ENCODE results near the gene BICDL1.

Gene BICDL1

DNA sequence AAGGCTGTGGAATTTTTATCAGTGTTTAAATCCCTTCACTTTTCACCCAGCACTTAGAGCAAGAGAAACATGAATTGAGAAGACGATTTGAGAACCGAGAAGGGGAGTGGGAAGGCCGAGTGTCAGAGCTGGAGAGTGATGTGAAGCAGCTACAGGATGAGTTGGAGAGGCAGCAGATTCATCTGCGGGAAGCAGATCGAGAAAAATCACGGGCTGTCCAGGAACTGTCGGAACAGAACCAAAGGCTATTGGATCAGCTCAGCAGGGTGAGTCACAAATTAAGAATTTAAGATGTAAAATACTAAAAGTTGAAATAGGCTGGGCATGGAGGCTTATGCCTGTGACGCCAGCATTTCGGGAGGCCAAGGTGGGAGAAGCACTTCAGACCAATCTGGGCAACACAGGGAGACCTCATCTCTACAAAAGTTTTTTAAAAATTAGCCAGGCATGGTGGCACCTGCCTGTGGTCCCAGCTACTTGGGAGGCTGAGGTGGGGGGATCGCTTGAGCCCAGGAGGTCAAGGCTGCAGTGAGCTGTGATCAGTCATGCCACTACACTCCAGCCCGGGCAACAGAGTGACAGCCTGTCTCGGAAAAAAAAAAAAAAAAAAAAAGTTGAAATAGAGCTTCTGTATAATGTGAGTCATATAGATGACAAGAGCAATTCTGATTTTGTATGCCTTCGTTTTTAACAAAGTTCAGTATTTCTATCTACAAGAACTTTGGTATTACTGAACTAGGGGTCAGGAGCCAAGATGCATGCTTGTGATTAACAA is 9.6 kb downstream of the BICDL1 start:
- Histone ChIP-seq H3K27me3 (ENCODE audit: low read length) (no peaks in the 10 kb centered on the region), H2AFZ (ENCODE audit: low read depth, low read length, severe bottlenecking) (no peak overlapping the region), H3K79me2 (ENCODE audit: insufficient read depth, low read length) (peaks cover 16% of the 10 kb centered on the region), H3K4me3 (ENCODE audit: insufficient read depth, low read length, poor library complexity, severe bottlenecking) (no peak overlapping the region), H4K20me1 (ENCODE audit: low read depth, low read length) (no peaks in the 10 kb centered on the region), H3K36me3 (ENCODE audit: low read length) (peaks cover 6% of the 10 kb centered on the region; the same call in 1 of the 2 replicates), H3K4me2 (ENCODE audit: low read depth, low read length, poor library complexity, severe bottlenecking) (no peak overlapping the region), H3F3A (ENCODE audit: insufficient read depth) (no peaks in the 10 kb centered on the region), H3K9me3 (ENCODE audit: insufficient read depth, low read length) (no peaks in the 10 kb centered on the region), H3K27ac (ENCODE audit: low read depth, low read length) (no peak overlapping the region), H3K9ac (ENCODE audit: low read length) (no peak overlapping the region), H3K9me2 (replicated peaks; ENCODE audit: insufficient read depth, low read length) (no peaks in the 10 kb centered on the region)
- TF ChIP-seq EZH2phosphoT487 (conservative IDR thresholded peaks at IDR 0.05; ENCODE audit: low read length): no peak
- TF ChIP-seq, protein P1, sequence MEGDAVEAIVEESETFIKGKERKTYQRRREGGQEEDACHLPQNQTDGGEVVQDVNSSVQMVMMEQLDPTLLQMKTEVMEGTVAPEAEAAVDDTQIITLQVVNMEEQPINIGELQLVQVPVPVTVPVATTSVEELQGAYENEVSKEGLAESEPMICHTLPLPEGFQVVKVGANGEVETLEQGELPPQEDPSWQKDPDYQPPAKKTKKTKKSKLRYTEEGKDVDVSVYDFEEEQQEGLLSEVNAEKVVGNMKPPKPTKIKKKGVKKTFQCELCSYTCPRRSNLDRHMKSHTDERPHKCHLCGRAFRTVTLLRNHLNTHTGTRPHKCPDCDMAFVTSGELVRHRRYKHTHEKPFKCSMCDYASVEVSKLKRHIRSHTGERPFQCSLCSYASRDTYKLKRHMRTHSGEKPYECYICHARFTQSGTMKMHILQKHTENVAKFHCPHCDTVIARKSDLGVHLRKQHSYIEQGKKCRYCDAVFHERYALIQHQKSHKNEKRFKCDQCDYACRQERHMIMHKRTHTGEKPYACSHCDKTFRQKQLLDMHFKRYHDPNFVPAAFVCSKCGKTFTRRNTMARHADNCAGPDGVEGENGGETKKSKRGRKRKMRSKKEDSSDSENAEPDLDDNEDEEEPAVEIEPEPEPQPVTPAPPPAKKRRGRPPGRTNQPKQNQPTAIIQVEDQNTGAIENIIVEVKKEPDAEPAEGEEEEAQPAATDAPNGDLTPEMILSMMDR (IDR thresholded peaks at IDR 0.05; ENCODE audit: insufficient read depth, low read length, poor library complexity, severe bottlenecking): no peak

DNA sequence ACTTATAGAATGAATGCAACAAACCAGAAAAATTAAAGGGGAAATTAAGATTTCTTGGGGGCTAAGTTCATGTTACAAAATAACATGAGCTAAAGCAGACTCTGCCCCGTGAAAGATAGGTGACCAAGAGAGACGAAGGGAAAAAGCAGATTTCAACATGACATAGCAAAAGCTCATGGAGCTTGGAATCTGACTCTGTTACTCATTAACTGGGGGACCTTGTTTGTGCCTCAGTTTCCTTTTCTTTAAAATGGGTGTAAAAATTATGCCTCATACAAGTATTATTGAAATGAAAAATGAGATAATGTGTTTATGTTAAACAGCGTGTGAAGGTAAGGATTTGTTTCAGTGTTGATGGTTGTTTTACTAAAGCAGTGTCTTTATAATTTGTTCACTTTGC is 11.5 kb downstream of the BICDL1 start:
- Histone ChIP-seq H3K4me2 (ENCODE audit: low read depth, low read length, poor library complexity, severe bottlenecking) (no peak overlapping the region), H3K79me2 (ENCODE audit: insufficient read depth, low read length) (peaks cover 10% of the 10 kb centered on the region), H3F3A (ENCODE audit: insufficient read depth) (no peaks in the 10 kb centered on the region), H3K9me2 (replicated peaks; ENCODE audit: insufficient read depth, low read length) (no peaks in the 10 kb centered on the region), H3K9me3 (ENCODE audit: insufficient read depth, low read length) (no peaks in the 10 kb centered on the region), H3K27me3 (ENCODE audit: low read length) (no peaks in the 10 kb centered on the region), H3K27ac (ENCODE audit: low read depth, low read length) (no peak overlapping the region), H3K36me3 (ENCODE audit: low read length) (peaks cover 6% of the 10 kb centered on the region; the same call in 1 of the 2 replicates), H3K4me3 (ENCODE audit: insufficient read depth, low read length, poor library complexity, severe bottlenecking) (no peak overlapping the region), H4K20me1 (ENCODE audit: low read depth, low read length) (no peaks in the 10 kb centered on the region), H2AFZ (ENCODE audit: low read depth, low read length, severe bottlenecking) (no peak overlapping the region), H3K9ac (ENCODE audit: low read length) (no peak overlapping the region)
- TF ChIP-seq, protein P1 (IDR thresholded peaks at IDR 0.05; ENCODE audit: insufficient read depth, low read length, poor library complexity, severe bottlenecking): no peak
- TF ChIP-seq EZH2phosphoT487 (conservative IDR thresholded peaks at IDR 0.05; ENCODE audit: low read length): no peak

DNA sequence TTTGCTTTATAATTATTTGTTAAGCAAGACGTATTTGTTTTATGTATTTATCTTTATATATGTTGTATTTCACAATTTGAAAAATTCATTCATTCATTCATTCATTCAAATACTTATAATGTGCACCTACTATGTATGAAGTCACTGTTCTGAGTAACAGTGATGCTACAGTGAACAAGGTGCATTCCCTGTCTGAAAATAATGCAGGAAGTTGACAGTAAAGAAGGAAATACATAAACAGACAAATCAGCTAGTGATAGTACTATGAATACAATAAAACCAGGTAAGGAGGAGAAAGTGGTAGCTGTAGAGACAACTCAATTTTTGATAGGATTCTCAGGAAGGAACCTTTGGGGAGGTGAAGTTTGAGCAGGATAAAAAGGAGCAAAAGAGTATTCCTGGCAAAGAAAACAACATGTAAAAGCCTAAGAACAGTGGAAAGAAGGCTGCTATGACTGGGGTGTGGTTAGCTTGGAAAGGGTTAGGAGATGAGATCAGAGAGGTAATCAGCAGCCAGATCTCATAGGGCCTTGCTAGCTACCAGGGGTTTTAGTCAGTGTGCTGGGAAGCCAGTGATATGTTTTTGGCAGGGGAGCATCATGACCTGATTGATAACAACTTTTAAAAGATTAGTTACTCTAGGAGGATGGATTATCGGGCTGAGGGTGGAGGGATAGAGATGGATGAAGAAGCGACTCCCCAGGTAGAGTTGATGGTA is 17.4 kb downstream of the BICDL1 start:
- Histone ChIP-seq H3K9ac (ENCODE audit: low read length) (no peak overlapping the region), H3K4me2 (ENCODE audit: low read depth, low read length, poor library complexity, severe bottlenecking) (no peak overlapping the region), H3K9me2 (replicated peaks; ENCODE audit: insufficient read depth, low read length) (no peaks in the 10 kb centered on the region), H3K4me3 (ENCODE audit: insufficient read depth, low read length, poor library complexity, severe bottlenecking) (no peak overlapping the region), H3F3A (ENCODE audit: insufficient read depth) (no peaks in the 10 kb centered on the region), H3K79me2 (ENCODE audit: insufficient read depth, low read length) (no peaks in the 10 kb centered on the region; the same call in 1 of the 2 replicates), H3K27ac (ENCODE audit: low read depth, low read length) (no peak overlapping the region), H4K20me1 (ENCODE audit: low read depth, low read length) (no peaks in the 10 kb centered on the region), H3K36me3 (ENCODE audit: low read length) (no peaks in the 10 kb centered on the region), H3K27me3 (ENCODE audit: low read length) (no peaks in the 10 kb centered on the region), H3K9me3 (ENCODE audit: insufficient read depth, low read length) (no peaks in the 10 kb centered on the region), H2AFZ (ENCODE audit: low read depth, low read length, severe bottlenecking) (no peak overlapping the region)
- TF ChIP-seq EZH2phosphoT487 (conservative IDR thresholded peaks at IDR 0.05; ENCODE audit: low read length): no peak
- TF ChIP-seq, protein P1 (IDR thresholded peaks at IDR 0.05; ENCODE audit: insufficient read depth, low read length, poor library complexity, severe bottlenecking): no peak
